IMR-90 (cell line): ENCODE results near the gene SPPL3. TPM values are rescaled to one million over a fixed set of nuclear protein-coding genes. Genes with fewer than 3 reads are reported as not detected.

Source experiments
- ATAC-seq: fragments of 200-7000 bp; cut with Tn5 transposase; 2 replicates; pipeline ENCODE4 v1.9.1; 2020; ENCODE audit warnings: low read depth, mild to moderate bottlenecking, moderate library complexity
- BruUV-seq: library from RNA; stranded (reverse); fragments of 400-500 nt; replicated peaks from 2 replicates; lab custom pipeline; 2021; lab: Mats Ljungman, UMichigan
- CTCF ChIA-PET: fragments of 300-600 bp; formaldehyde crosslinking; extraction: SDS; loops from one replicate; lab custom pipeline; 2021; ENCODE audit warnings: antibody characterized with exemption; lab: Yijun Ruan, JAX
- POLR2A ChIA-PET: fragments of 300-600 bp; sonication (Branson Sonifier 250); formaldehyde crosslinking; loops from one replicate; lab custom pipeline; 2022; ENCODE audit warnings: antibody characterized with exemption; ENCODE audit not compliant: unreplicated experiment; lab: Charles Lee
- DNase-seq: peaks from one replicate; pipeline ENCODE4 v3.0.0; 2013
- H2AFZ ChIP-seq: replicated peaks from 2 replicates; pipeline ENCODE3; 2013; ENCODE audit warnings: low read length, mild to moderate bottlenecking; ENCODE audit not compliant: poor library complexity
- H2AK5ac ChIP-seq: 2 replicates; pipeline ENCODE4 v1.6.1; 2013; ENCODE audit warnings: low read depth, low read length, inconsistent platforms
- H2AK9ac ChIP-seq: replicated peaks from 2 replicates; pipeline ENCODE3; 2013; ENCODE audit warnings: mild to moderate bottlenecking, low read depth, low read length, moderate library complexity; ENCODE audit not compliant: poor library complexity
- H2BK120ac ChIP-seq: 2 replicates; pipeline ENCODE4 v1.6.1; 2013; ENCODE audit warnings: low read depth, low read length, inconsistent platforms
- H2BK15ac ChIP-seq: 3 replicates; pipeline ENCODE4 v1.6.1; 2013; ENCODE audit warnings: low read depth, low read length, inconsistent platforms
- H2BK20ac ChIP-seq: 2 replicates; pipeline ENCODE4 v1.6.1; 2013; ENCODE audit warnings: low read depth, mild to moderate bottlenecking, inconsistent platforms, low read length, moderate library complexity
- H2BK5ac ChIP-seq: 2 replicates; pipeline ENCODE4 v1.6.1; 2013; ENCODE audit warnings: mild to moderate bottlenecking, low read depth, low read length, inconsistent platforms; ENCODE audit not compliant: poor library complexity, severe bottlenecking
- H3K14ac ChIP-seq: replicated peaks from 2 replicates; pipeline ENCODE4 v1.6.1; 2013; ENCODE audit warnings: low read depth, low read length, inconsistent platforms
- H3K18ac ChIP-seq: 2 replicates; pipeline ENCODE4 v1.6.1; 2013; ENCODE audit warnings: low read depth, low read length, control low read depth
- H3K23ac ChIP-seq: 2 replicates; pipeline ENCODE4 v1.6.1; 2013; ENCODE audit warnings: low read depth, low read length, inconsistent platforms
- H3K27ac ChIP-seq: 2 replicates; pipeline ENCODE4 v1.5.1; 2013; ENCODE audit warnings: mild to moderate bottlenecking, control low read depth, low read length; ENCODE audit not compliant: insufficient read depth
- H3K27me3 ChIP-seq: 2 replicates; pipeline ENCODE4 v1.6.1; 2013; ENCODE audit warnings: low read length; ENCODE audit not compliant: control insufficient read depth, insufficient read depth
- H3K36me3 ChIP-seq: 2 replicates; pipeline ENCODE4 v1.6.1; 2013; ENCODE audit warnings: low read length, mixed read lengths; ENCODE audit not compliant: control insufficient read depth, insufficient read depth
- H3K4ac ChIP-seq: 2 replicates; pipeline ENCODE4 v1.6.1; 2013; ENCODE audit warnings: low read depth, low read length, inconsistent platforms
- H3K4me1 ChIP-seq: 2 replicates; pipeline ENCODE4 v1.6.1; 2013; ENCODE audit warnings: low read length, mixed read lengths; ENCODE audit not compliant: control insufficient read depth, insufficient read depth
- H3K4me2 ChIP-seq: 2 replicates; pipeline ENCODE4 v1.6.1; 2013; ENCODE audit warnings: low read depth, mild to moderate bottlenecking, control low read depth, low read length, moderate library complexity
- H3K4me3 ChIP-seq: 2 replicates; pipeline ENCODE4 v1.5.1; 2013; ENCODE audit warnings: low read depth, mild to moderate bottlenecking, control low read depth, low read length, moderate library complexity; ENCODE audit not compliant: insufficient read depth
- H3K56ac ChIP-seq: 2 replicates; pipeline ENCODE4 v1.6.1; 2013; ENCODE audit warnings: low read length, inconsistent platforms; ENCODE audit not compliant: insufficient read depth; ENCODE audit errors: extremely low read depth
- H3K79me1 ChIP-seq, 2 experiments: 2 replicates each; pipeline ENCODE4 v1.6.1; 2013; ENCODE audit warnings: low read length in 2 of 2, inconsistent platforms in 1 of 2, low read depth in 1 of 2
- H3K9ac ChIP-seq: 2 replicates; pipeline ENCODE4 v1.6.1; 2013; ENCODE audit warnings: low read depth, low read length, control low read depth
- H3K9me1 ChIP-seq: 2 replicates; pipeline ENCODE4 v1.6.1; 2013; ENCODE audit warnings: low read length, inconsistent platforms; ENCODE audit not compliant: insufficient read depth
- H3K9me3 ChIP-seq: 2 replicates; pipeline ENCODE4 v1.6.1; 2013; ENCODE audit warnings: low read length; ENCODE audit not compliant: control insufficient read depth, insufficient read depth
- H4K20me1 ChIP-seq: 2 replicates; pipeline ENCODE4 v1.6.1; 2013; ENCODE audit warnings: low read length, inconsistent platforms; ENCODE audit not compliant: insufficient read depth
- H4K5ac ChIP-seq: 2 replicates; pipeline ENCODE4 v1.6.1; 2013; ENCODE audit warnings: mild to moderate bottlenecking, low read depth, low read length, control low read depth
- H4K8ac ChIP-seq, 2 experiments: 2 replicates each; pipeline ENCODE4 v1.6.1; 2013; ENCODE audit warnings: low read depth in 2 of 2, low read length in 2 of 2, control low read depth in 1 of 2, inconsistent platforms in 1 of 2
- H4K91ac ChIP-seq: 2 replicates; pipeline ENCODE4 v1.6.1; 2013; ENCODE audit warnings: low read depth, low read length, inconsistent platforms; ENCODE audit not compliant: insufficient read depth
- CEBPB ChIP-seq: IDR thresholded peaks from 2 replicates; pipeline ENCODE4 v1.6.1; 2012; ENCODE audit warnings: low read depth, low read length, improper control_type of control experiment
- FOS ChIP-seq: fragments of 150-350 bp; IDR thresholded peaks from 2 replicates; pipeline ENCODE4 v1.6.1; 2016; ENCODE audit warnings: low read depth, low read length
- MAFK ChIP-seq: IDR thresholded peaks from 2 replicates; pipeline ENCODE4 v1.6.1; 2012; ENCODE audit warnings: low read depth, low read length, improper control_type of control experiment
- MAZ ChIP-seq: IDR thresholded peaks from 2 replicates; pipeline ENCODE4 v1.6.1; 2012; ENCODE audit warnings: low read depth, mild to moderate bottlenecking, low read length, improper control_type of control experiment, moderate library complexity, borderline replicate concordance
- NFE2L2 ChIP-seq: fragments of 150-350 bp; IDR thresholded peaks from 2 replicates; pipeline ENCODE4 v1.6.1; 2016; ENCODE audit warnings: low read depth, mild to moderate bottlenecking, low read length
- POLR2A ChIP-seq: IDR thresholded peaks from 2 replicates; pipeline ENCODE4 v1.6.1; 2012; ENCODE audit warnings: mild to moderate bottlenecking, low read depth, low read length
- RCOR1 ChIP-seq: IDR thresholded peaks from 2 replicates; pipeline ENCODE4 v1.6.1; 2012; ENCODE audit warnings: mild to moderate bottlenecking, low read length, improper control_type of control experiment; ENCODE audit not compliant: insufficient replicate concordance
- SMC3 ChIP-seq: fragments of 150-350 bp; IDR thresholded peaks from 2 replicates; pipeline ENCODE4 v1.6.1; 2016; ENCODE audit warnings: low read depth, mild to moderate bottlenecking, antibody characterized with exemption, low read length, moderate library complexity
- WGBS, 2 experiments: methylation state at CpG; one replicate each; pipeline versions ENCODE4 v1.1.5 to v1.1.7; 2013; ENCODE audit warnings: missing lambda C conversion rate in 2 of 2; ENCODE audit not compliant: insufficient read length in 1 of 2; ENCODE audit errors: extremely low coverage in 2 of 2; 5-methylcytosine and 5-hydroxymethylcytosine counted together
- dilution Hi-C: fragments of 300-500 bp; cut with HindIII; formaldehyde crosslinking; loops from one replicate; pipeline ENCODE4 v1.14.3; 2018; ENCODE audit warnings: low sequenced_read_pairs; ENCODE audit not compliant: unreplicated experiment
- in situ Hi-C: fragments of 300-500 bp; cut with MboI; formaldehyde crosslinking; loops from 3 replicates; pipeline ENCODE4 v1.14.3; 2019; ENCODE audit warnings: low sequenced_read_pairs, inconsistent platforms, mixed read lengths
- intact Hi-C: fragments of 100-400 bp; cut with micrococcal nuclease; formaldehyde crosslinking; loops from 2 replicates; pipeline ENCODE4 v1.10.0; 2022
- polyA plus RNA-seq, 3 experiments: library from polyadenylated mRNA; depleted of rRNA; stranded (reverse); fragments of >200 nt; gene quantifications; 2 replicates each; pipeline ENCODE4 v1.2.3, GENCODE V29; 2012; ENCODE audit warnings: low replicate concordance in 1 of 3
- total RNA-seq: library from RNA; depleted of rRNA; stranded (reverse); fragments of >200 nt; gene quantifications from 2 replicates; pipeline ENCODE4 v1.2.3, GENCODE V29; 2012
- TF ChIP-seq, protein P1 (sequence below): fragments of 150-350 bp; IDR thresholded peaks from 2 replicates; pipeline ENCODE4 v1.6.1; 2016; ENCODE audit warnings: low read depth, mild to moderate bottlenecking, low read length, moderate library complexity, borderline replicate concordance
- TF ChIP-seq, protein P2 (sequence below): conservative IDR thresholded peaks from 2 replicates; pipeline ENCODE4 v1.5.1; 2012; ENCODE audit warnings: mild to moderate bottlenecking, low read depth, low read length, improper control_type of control experiment
- TF ChIP-seq, protein P3 (sequence below): fragments of 150-350 bp; IDR thresholded peaks from 2 replicates; pipeline ENCODE4 v1.6.1; 2017; ENCODE audit warnings: mild to moderate bottlenecking, antibody characterized with exemption, low read length, low read depth

Gene SPPL3
- total and polyA plus RNA-seq, 2 of the 4 experiments (the other 2 are of a cell fraction) = 1.6 to 18.0 TPM

DNA sequence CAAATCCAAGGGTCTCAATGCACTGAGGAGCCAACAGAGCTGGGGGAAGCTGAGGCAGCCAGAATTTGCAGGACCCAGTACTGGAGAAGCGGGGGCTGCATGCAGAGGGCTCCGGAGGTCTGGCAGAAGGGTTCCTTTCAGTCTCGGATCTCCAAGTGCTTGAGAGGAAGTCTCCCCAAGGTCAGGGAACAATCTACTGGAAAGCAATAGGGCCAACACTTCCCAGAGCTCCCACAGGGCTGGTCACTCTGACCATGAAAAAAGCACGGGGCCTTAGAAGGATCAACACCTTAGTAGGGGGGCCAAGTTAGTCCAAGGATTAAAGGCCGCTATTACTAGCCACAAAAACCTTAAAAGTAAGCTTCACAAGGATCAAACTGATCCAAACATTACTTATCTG, 31.7 kb downstream of the SPPL3 start:
- Histone ChIP-seq H3K4me2 (no peak overlapping the region), H2BK5ac (no peak overlapping the region), H3K9ac (no peak overlapping the region), H3K9me1 (peaks cover 9% of the 10 kb centered on the region), H3K4ac (no peak overlapping the region), H3K4me1 (peaks cover 1% of the 10 kb centered on the region; the same call in 1 of the 2 replicates), H3K79me1 (peaks cover 32 to 61% of the 10 kb centered on the region in 2 experiments), H3K4me3 (no peak overlapping the region), H3K23ac (no peak overlapping the region), H3K27me3 (no peaks in the 10 kb centered on the region), H3K27ac (no peak overlapping the region), H2AFZ (no peak overlapping the region), H4K91ac (no peak overlapping the region), H3K14ac (no peak overlapping the region), H3K9me3 (no peaks in the 10 kb centered on the region), H4K5ac (no peak overlapping the region), H2AK9ac (no peak overlapping the region), H4K20me1 (peaks cover 38% of the 10 kb centered on the region), H3K36me3 (no peaks in the 10 kb centered on the region), H2BK20ac (no peak overlapping the region), H4K8ac (no peak overlapping the region), H2AK5ac (no peak overlapping the region), H2BK120ac (no peak overlapping the region), H3K18ac (no peak overlapping the region), H3K56ac (no peak overlapping the region), H2BK15ac (no peak overlapping the region)
- no peak for ATAC-seq
- dilution Hi-C loops (no loop called here), in situ Hi-C loops (no loop called here), intact Hi-C loops (loop anchor here (5.0 kb wide), 1 partner anchor 40 kb away; no protein-coding TSS in a partner anchor)
- ChIA-PET CTCF (no interaction called here), POLR2A (no interaction called here)
- TF ChIP-seq, protein P1, sequence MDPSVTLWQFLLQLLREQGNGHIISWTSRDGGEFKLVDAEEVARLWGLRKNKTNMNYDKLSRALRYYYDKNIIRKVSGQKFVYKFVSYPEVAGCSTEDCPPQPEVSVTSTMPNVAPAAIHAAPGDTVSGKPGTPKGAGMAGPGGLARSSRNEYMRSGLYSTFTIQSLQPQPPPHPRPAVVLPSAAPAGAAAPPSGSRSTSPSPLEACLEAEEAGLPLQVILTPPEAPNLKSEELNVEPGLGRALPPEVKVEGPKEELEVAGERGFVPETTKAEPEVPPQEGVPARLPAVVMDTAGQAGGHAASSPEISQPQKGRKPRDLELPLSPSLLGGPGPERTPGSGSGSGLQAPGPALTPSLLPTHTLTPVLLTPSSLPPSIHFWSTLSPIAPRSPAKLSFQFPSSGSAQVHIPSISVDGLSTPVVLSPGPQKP = no peak
- TF ChIP-seq POLR2A (no peak), MAFK (no peak), RCOR1 (no peak), NFE2L2 (no peak), CEBPB (no peak), SMC3 (no peak), MAZ (no peak), FOS (no peak)
- TF ChIP-seq, protein P2, sequence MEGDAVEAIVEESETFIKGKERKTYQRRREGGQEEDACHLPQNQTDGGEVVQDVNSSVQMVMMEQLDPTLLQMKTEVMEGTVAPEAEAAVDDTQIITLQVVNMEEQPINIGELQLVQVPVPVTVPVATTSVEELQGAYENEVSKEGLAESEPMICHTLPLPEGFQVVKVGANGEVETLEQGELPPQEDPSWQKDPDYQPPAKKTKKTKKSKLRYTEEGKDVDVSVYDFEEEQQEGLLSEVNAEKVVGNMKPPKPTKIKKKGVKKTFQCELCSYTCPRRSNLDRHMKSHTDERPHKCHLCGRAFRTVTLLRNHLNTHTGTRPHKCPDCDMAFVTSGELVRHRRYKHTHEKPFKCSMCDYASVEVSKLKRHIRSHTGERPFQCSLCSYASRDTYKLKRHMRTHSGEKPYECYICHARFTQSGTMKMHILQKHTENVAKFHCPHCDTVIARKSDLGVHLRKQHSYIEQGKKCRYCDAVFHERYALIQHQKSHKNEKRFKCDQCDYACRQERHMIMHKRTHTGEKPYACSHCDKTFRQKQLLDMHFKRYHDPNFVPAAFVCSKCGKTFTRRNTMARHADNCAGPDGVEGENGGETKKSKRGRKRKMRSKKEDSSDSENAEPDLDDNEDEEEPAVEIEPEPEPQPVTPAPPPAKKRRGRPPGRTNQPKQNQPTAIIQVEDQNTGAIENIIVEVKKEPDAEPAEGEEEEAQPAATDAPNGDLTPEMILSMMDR = no peak
- TF ChIP-seq, protein P3, sequence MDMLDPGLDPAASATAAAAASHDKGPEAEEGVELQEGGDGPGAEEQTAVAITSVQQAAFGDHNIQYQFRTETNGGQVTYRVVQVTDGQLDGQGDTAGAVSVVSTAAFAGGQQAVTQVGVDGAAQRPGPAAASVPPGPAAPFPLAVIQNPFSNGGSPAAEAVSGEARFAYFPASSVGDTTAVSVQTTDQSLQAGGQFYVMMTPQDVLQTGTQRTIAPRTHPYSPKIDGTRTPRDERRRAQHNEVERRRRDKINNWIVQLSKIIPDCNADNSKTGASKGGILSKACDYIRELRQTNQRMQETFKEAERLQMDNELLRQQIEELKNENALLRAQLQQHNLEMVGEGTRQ = no peak
- no peak for DNase-seq
- WGBS, 2 experiments = 86% methylated on average over 1 of the region's 5 CpGs; no CpG with 5 or more reads in 1 of the 2 experiments
- BruUV-seq = no TSS peak
